Activated naive CD4-positive, alpha-beta T cell treated with anti-CD3 and anti-CD28 coated beads, Interleukin-2, amount 10 ng/mL, durations not matched to agents 7 days and 5 days (primary cell): ENCODE data around the gene PPP1R13L.

ENCODE experiments used
- CTCF ChIA-PET: fragments of 350-600 bp; sonication (Branson Sonifier 250); formaldehyde crosslinking; loops from one replicate; lab custom pipeline; 2021; ENCODE audit warnings: antibody characterized with exemption; lab: Charles Lee
- DNase-seq: peaks from one replicate; pipeline ENCODE4 v3.0.0-alpha.2; 2020
- H3K27ac Mint-ChIP-seq: one replicate; pipeline ENCODE4 v1.8.0; 2021; ENCODE audit warnings: mild to moderate bottlenecking, moderate library complexity, mixed read lengths
- H3K27me3 Mint-ChIP-seq: one replicate; pipeline ENCODE4 v1.8.0; 2021; ENCODE audit warnings: mild to moderate bottlenecking, mixed read lengths
- H3K36me3 Mint-ChIP-seq: one replicate; pipeline ENCODE4 v1.8.0; 2021; ENCODE audit warnings: mixed read lengths
- H3K4me1 Mint-ChIP-seq: one replicate; pipeline ENCODE4 v1.8.0; 2021; ENCODE audit warnings: mixed read lengths
- H3K4me3 Mint-ChIP-seq: one replicate; pipeline ENCODE4 v1.8.0; 2021; ENCODE audit warnings: mild to moderate bottlenecking, moderate library complexity, mixed read lengths
- H3K9me3 Mint-ChIP-seq: one replicate; pipeline ENCODE4 v1.8.0; 2021; ENCODE audit warnings: mixed read lengths

The PPP1R13L gene

DNA sequence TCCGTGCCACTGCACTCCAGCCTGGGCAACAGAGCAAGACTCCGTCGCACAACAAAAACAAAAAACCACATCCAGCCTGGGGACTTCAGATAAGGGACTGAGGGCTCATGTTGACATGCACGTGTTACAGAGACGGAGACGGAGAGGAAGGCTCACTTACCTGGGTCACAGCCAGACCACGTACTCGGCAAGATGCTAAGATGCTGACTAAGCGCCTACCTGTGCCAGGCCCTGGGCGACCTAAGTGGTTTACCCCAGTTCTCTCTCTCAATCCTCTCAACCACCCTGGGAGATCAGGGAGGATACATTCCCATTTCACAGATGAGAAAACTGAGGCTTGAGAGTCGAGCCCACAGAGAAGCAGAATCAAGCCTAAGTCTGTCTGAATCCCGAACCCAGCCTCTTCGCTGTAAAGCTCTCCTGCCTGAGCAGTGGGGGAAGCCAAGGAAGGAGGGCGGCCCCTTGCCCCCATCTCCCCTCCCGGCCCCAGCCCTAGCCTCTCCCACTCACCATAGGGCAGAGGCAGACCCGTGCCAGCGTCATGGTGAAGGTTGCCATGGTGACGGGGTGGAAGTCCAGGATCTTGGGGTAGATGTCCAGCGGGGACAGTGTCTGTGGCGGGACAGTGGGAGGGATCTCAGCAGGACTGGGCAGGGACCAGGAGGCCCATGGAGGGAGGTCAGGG, 48.0 kb downstream of the PPP1R13L start:
- H3K4me1 Mint-ChIP-seq = peaks cover 2% of the 10 kb centered on the region
- CTCF ChIA-PET = interaction anchor here (1.1 kb wide), 1 partner anchor 18 kb away, joined by 5 read pairs; no protein-coding TSS in a partner anchor
- no peak overlapping the region for H3K4me3 Mint-ChIP-seq
- H3K9me3 Mint-ChIP-seq = no peaks in the 10 kb centered on the region
- no peaks in the 10 kb centered on the region for H3K27me3 Mint-ChIP-seq
- H3K27ac Mint-ChIP-seq = no peak overlapping the region
- no peak for DNase-seq
- peaks cover 17% of the 10 kb centered on the region for H3K36me3 Mint-ChIP-seq

- DNase-seq = no peak
- H3K27me3 Mint-ChIP-seq = no peaks in the 10 kb centered on the region
- CTCF ChIA-PET = interaction anchor here (1.1 kb wide), 1 partner anchor 17 kb away, joined by 5 read pairs; no protein-coding TSS in a partner anchor
- H3K36me3 Mint-ChIP-seq = peaks cover 12% of the 10 kb centered on the region
- no peak overlapping the region for H3K27ac Mint-ChIP-seq
- no peak overlapping the region for H3K4me3 Mint-ChIP-seq
- peaks cover 2% of the 10 kb centered on the region for H3K4me1 Mint-ChIP-seq
- no peaks in the 10 kb centered on the region for H3K9me3 Mint-ChIP-seq
Measured at GRCh38 chr19:45355910-45356309, 49.0 kb downstream of the PPP1R13L start.

GRCh38 chr19:45355402-45355801, 49.5 kb downstream of the PPP1R13L start:
- H3K27ac Mint-ChIP-seq = no peak overlapping the region
- no peak overlapping the region for H3K4me3 Mint-ChIP-seq
- no peaks in the 10 kb centered on the region for H3K9me3 Mint-ChIP-seq
- H3K4me1 Mint-ChIP-seq = peaks cover 2% of the 10 kb centered on the region
- peaks cover 14% of the 10 kb centered on the region for H3K36me3 Mint-ChIP-seq
- CTCF ChIA-PET = interaction anchor here (1.5 kb wide), 1 partner anchor 17 kb away, joined by 6 read pairs; no protein-coding TSS in a partner anchor
- DNase-seq = no peak
- H3K27me3 Mint-ChIP-seq = no peaks in the 10 kb centered on the region

DNA sequence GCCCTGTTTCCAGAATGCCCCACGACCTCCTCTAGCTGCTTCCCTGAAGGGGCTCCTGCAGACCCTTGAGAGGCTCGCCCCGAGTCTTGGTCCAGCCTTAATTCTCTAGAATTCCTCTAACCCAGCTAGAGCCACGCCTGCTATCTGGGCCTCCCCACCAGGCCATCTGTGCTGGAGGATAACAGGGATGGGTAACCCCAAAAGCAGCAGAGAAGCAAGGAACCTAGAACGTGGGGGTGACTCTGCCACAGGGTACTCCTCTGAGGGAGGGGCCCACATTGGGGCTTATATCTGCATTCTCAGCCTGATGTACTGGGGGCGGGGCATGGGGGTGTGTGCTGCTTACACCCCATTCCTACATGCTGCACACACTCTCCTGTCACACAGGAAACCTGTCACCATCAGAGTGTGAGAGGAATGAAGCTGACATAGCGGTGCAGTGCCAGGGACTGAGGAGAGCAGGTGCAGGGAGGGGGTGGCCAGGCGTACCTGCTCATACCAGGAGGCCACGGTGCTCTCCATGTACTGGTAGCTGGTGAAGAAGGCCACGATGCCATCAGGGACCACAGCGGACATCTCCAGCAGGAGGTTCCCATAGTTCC, 50.5 kb downstream of the PPP1R13L start:
- H3K9me3 Mint-ChIP-seq = no peaks in the 10 kb centered on the region
- no peak overlapping the region for H3K27ac Mint-ChIP-seq
- H3K36me3 Mint-ChIP-seq = peaks cover 11% of the 10 kb centered on the region
- CTCF ChIA-PET = interaction anchor here (1.5 kb wide), 1 partner anchor 16 kb away, joined by 6 read pairs; no protein-coding TSS in a partner anchor
- H3K4me3 Mint-ChIP-seq = no peak overlapping the region
- peaks cover 2% of the 10 kb centered on the region for H3K4me1 Mint-ChIP-seq
- no peaks in the 10 kb centered on the region for H3K27me3 Mint-ChIP-seq
- DNase-seq = no peak

- H3K4me1 Mint-ChIP-seq = peaks cover 2% of the 10 kb centered on the region
- H3K9me3 Mint-ChIP-seq = no peaks in the 10 kb centered on the region
- H3K27me3 Mint-ChIP-seq = no peaks in the 10 kb centered on the region
- no peak overlapping the region for H3K27ac Mint-ChIP-seq
- no peak overlapping the region for H3K4me3 Mint-ChIP-seq
- DNase-seq = no peak
- peaks cover 11% of the 10 kb centered on the region for H3K36me3 Mint-ChIP-seq
- CTCF ChIA-PET = interaction anchor here (1.0 kb wide), 1 partner anchor 15 kb away, joined by 4 read pairs; no protein-coding TSS in a partner anchor
Measured at GRCh38 chr19:45352914-45353796, 51.7 kb downstream of the PPP1R13L start.

DNA sequence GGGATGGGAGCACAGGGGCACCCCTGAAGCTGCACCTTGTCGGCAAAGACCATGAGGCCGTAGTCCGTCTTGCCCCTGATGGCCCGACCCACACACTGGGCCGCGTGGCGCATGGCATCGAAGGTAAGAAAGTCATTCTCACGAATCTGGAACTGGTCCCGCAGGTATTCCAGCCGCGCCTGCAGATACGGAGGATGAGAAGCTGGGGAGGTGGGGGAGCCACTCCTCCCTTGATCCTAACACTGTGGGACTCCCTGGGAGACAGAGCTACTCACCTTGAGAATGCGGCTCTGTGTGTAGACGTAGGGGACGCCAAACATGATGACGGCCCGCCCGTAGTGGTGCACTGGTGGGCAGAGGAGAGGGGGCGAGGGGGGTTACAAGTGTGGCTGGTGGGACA, 52.4 kb downstream of the PPP1R13L start:
- no peaks in the 10 kb centered on the region for H3K27me3 Mint-ChIP-seq
- DNase-seq = no peak
- no peak overlapping the region for H3K4me3 Mint-ChIP-seq
- H3K9me3 Mint-ChIP-seq = no peaks in the 10 kb centered on the region
- CTCF ChIA-PET = no interaction called here
- H3K4me1 Mint-ChIP-seq = peaks cover 2% of the 10 kb centered on the region
- no peak overlapping the region for H3K27ac Mint-ChIP-seq
- peaks cover 11% of the 10 kb centered on the region for H3K36me3 Mint-ChIP-seq

DNA sequence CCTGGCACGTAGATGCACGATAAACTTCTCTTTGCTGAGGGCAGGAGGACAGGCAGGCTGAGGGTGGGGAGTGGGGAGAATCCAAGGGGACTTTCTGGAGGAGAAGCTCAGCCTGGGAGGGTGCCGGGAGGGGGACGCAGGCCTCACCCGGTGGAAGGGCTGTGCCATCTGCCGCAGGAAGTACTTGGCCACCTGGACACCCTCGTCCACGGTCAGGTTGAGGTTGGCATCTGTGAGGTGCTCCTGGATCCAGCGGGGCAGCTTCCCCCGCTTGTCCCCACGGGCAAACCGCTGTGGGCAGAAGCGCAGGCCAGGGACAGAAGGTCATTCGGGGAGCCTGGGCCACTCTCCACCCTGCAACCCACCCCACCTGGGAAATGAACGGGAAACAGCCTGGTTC, 52.8 kb downstream of the PPP1R13L start:
- H3K9me3 Mint-ChIP-seq = no peaks in the 10 kb centered on the region

GRCh38 chr19:45351401-45351952, 53.4 kb downstream of the PPP1R13L start:
- Mint-ChIP-seq H3K9me3 (no peaks in the 10 kb centered on the region), H3K4me3 (no peak overlapping the region), H3K27me3 (peaks cover 8% of the 10 kb centered on the region), H3K27ac (no peak overlapping the region), H3K4me1 (peaks cover 2% of the 10 kb centered on the region), H3K36me3 (peaks cover 11% of the 10 kb centered on the region)
- CTCF ChIA-PET = no interaction called here
- no peak for DNase-seq

More for the DNA sequence above, 52.8 kb downstream of the PPP1R13L start:
- CTCF ChIA-PET = no interaction called here
- DNase-seq = no peak
- peaks cover 11% of the 10 kb centered on the region for H3K36me3 Mint-ChIP-seq
- H3K4me3 Mint-ChIP-seq = no peak overlapping the region
- peaks cover 2% of the 10 kb centered on the region for H3K27me3 Mint-ChIP-seq
- H3K27ac Mint-ChIP-seq = no peak overlapping the region
- H3K4me1 Mint-ChIP-seq = peaks cover 2% of the 10 kb centered on the region

- CTCF ChIA-PET = no interaction called here
- no peak overlapping the region for H3K27ac Mint-ChIP-seq
- H3K36me3 Mint-ChIP-seq = peaks cover 9% of the 10 kb centered on the region
Measured at GRCh38 chr19:45350477-45351058, 54.3 kb downstream of the PPP1R13L start.

DNA sequence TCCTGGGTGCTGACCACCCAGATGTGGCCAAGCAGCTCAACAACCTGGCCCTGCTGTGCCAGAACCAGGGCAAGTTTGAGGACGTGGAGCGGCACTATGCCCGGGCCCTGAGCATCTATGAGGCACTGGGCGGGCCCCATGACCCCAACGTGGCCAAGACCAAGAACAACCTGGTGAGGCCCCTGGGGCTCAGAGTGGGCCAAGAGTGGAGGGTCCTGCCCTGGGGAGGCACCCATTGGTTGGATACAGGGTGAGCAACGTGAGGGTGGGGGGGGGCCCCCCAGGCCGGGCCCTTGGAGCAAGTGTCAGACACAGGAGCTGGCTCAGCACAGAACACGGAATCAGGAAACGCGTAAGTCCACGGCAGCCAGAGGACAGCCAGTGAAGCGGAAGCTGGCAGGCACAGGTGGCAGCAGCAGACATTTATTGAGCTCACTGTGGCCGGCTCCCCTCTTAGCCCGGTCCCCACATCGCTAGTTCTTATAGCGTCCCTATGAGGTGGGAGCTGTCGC, 55.4 kb downstream of the PPP1R13L start:
- Mint-ChIP-seq H3K27ac (no peak overlapping the region), H3K27me3 (peaks cover 24% of the 10 kb centered on the region), H3K4me3 (no peak overlapping the region), H3K9me3 (no peaks in the 10 kb centered on the region), H3K36me3 (peaks cover 5% of the 10 kb centered on the region), H3K4me1 (peaks cover 2% of the 10 kb centered on the region)
- no peak for DNase-seq
- CTCF ChIA-PET = no interaction called here

More at GRCh38 chr19:45350477-45351058, 54.3 kb downstream of the PPP1R13L start:
- H3K9me3 Mint-ChIP-seq = no peaks in the 10 kb centered on the region
- peaks cover 16% of the 10 kb centered on the region for H3K27me3 Mint-ChIP-seq
- no peak overlapping the region for H3K4me3 Mint-ChIP-seq
- H3K4me1 Mint-ChIP-seq = peaks cover 2% of the 10 kb centered on the region
- DNase-seq = no peak

GRCh38 chr19:45349126-45349415, 55.8 kb downstream of the PPP1R13L start:
- H3K4me1 Mint-ChIP-seq = no peaks in the 10 kb centered on the region
- no peak overlapping the region for H3K4me3 Mint-ChIP-seq
- peaks cover 3% of the 10 kb centered on the region for H3K36me3 Mint-ChIP-seq
- no peak for DNase-seq
- H3K9me3 Mint-ChIP-seq = no peaks in the 10 kb centered on the region
- peaks cover 28% of the 10 kb centered on the region for H3K27me3 Mint-ChIP-seq
- CTCF ChIA-PET = no interaction called here
- H3K27ac Mint-ChIP-seq = no peak overlapping the region

DNA sequence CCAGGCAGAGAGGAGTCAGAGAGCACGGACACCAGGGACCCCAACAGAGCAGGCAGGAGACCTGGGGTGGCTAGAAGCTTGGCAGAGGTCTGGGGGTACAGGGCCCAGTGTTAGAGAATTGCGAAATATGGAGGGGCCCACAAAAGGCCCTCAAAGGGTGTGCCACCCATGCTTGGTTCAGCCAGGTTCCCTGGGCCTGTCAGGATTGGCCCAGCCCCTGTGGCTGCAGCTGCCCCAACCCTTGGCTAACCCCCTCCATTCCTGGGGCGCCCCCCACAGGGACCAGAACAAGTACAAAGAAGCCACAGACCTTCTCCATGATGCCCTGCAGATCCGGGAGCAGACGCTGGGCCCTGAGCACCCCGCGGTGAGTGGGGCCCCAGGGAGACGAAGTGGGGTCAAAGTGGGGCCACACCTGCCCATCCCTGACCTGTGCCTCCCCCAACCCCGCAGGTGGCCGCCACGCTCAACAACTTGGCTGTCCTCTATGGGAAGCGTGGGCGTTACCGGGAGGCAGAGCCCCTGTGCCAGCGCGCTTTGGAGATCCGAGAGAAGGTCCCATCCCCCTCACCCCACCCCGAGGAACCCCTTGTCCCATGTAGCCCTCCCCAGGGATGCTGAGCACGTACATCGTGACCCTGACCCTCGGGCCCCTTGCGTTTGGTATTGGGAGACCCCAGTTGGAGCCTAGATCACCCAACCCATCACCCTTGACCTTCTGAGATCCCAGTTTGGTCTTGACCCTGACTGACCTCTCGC, 56.3 kb downstream of the PPP1R13L start:
- Mint-ChIP-seq H3K27ac (no peak overlapping the region), H3K36me3 (peaks cover 3% of the 10 kb centered on the region), H3K4me3 (no peak overlapping the region), H3K9me3 (no peaks in the 10 kb centered on the region), H3K27me3 (peaks cover 28% of the 10 kb centered on the region), H3K4me1 (no peaks in the 10 kb centered on the region)
- CTCF ChIA-PET = no interaction called here
- DNase-seq = no peak
